Epithelial cell of esophagus (primary cell): ENCODE measurements around the gene NKAIN2.

Experiments used
- DNase-seq: peaks from one replicate; pipeline ENCODE4 v3.0.0; 2010; ENCODE audit warnings: low read depth
- H3K4me3 ChIP-seq: 2 replicates; pipeline ENCODE4 v1.5.1; 2011; ENCODE audit warnings: mild to moderate bottlenecking, low read length, control low read depth
- CTCF ChIP-seq: IDR thresholded peaks from 2 replicates; pipeline ENCODE4 v1.5.1; 2011; ENCODE audit warnings: low read depth, mild to moderate bottlenecking, low read length, control low read depth, inconsistent platforms; ENCODE audit not compliant: insufficient read depth; ENCODE audit errors: missing control alignments

NKAIN2 gene

GRCh38 chr6:123897965-123898364 lies 94.3 kb downstream of the NKAIN2 start:
- no peak overlapping the region for H3K4me3 ChIP-seq
- no peak for DNase-seq
- no peak for TF ChIP-seq CTCF

GRCh38 chr6:123898665-123899064 lies 95.0 kb downstream of the NKAIN2 start:
- DNase-seq, result peak; percentile 20
- no peak for TF ChIP-seq CTCF
- H3K4me3 ChIP-seq, result no peak overlapping the region

GRCh38 chr6:123899745-123900144 lies 96.1 kb downstream of the NKAIN2 start:
- no peak overlapping the region for H3K4me3 ChIP-seq
- no peak for TF ChIP-seq CTCF
- DNase-seq, result no peak

GRCh38 chr6:123901436-123901835 lies 97.8 kb downstream of the NKAIN2 start:
- no peak overlapping the region for H3K4me3 ChIP-seq
- DNase-seq, result no peak
- TF ChIP-seq CTCF, result no peak

- no peak for DNase-seq
- no peak overlapping the region for H3K4me3 ChIP-seq
- TF ChIP-seq CTCF, result no peak
These were observed 99.2 kb downstream of the NKAIN2 start for GRCh38 chr6:123902738-123903313.

GRCh38 chr6:123904228-123904627 lies 100.6 kb downstream of the NKAIN2 start:
- H3K4me3 ChIP-seq, result no peak overlapping the region
- DNase-seq, result no peak
- no peak for TF ChIP-seq CTCF

GRCh38 chr6:123908797-123909196 lies 105.1 kb downstream of the NKAIN2 start:
- DNase-seq, result no peak
- no peak overlapping the region for H3K4me3 ChIP-seq
- no peak for TF ChIP-seq CTCF
